HEK293 (cell line): ENCODE data around the gene ATP8A2.

Experiments
- CTCF ChIA-PET: fragments of 350-600 bp; formaldehyde crosslinking; extraction: SDS; loops from one replicate; lab custom pipeline; 2021; ENCODE audit warnings: antibody characterized with exemption; lab: Yijun Ruan, JAX
- POLR2A ChIA-PET: fragments of 300-600 bp; formaldehyde crosslinking; extraction: SDS; loops from one replicate; lab custom pipeline; 2020; ENCODE audit warnings: antibody characterized with exemption, inconsistent platforms; lab: Yijun Ruan, JAX
- H3K27ac ChIP-seq: fragments of 200-500 bp; sonication (Bioruptor generic); 2 replicates; pipeline ENCODE4 v1.5.1; 2014; ENCODE audit warnings: low read depth, low read length, control low read depth, inconsistent platforms; ENCODE audit errors: extremely low read depth
- H3K36me3 ChIP-seq, 2 experiments: fragments of 200-500 bp in 1 of 2; sonication (Bioruptor generic) in 1 of 2; 1 replicate in 1 of 2; 2 replicates in 1 of 2; pipeline ENCODE4 v1.5.1; 2014 to 2017; ENCODE audit warnings: inconsistent platforms in 2 of 2, low read length in 2 of 2; ENCODE audit not compliant: control insufficient read depth in 2 of 2, insufficient read depth in 1 of 2
- H3K4me1 ChIP-seq: fragments of 200-500 bp; sonication (Bioruptor generic); 2 replicates; pipeline ENCODE4 v1.5.1; 2014; ENCODE audit warnings: mild to moderate bottlenecking, low read length, inconsistent platforms; ENCODE audit not compliant: control insufficient read depth, insufficient read depth
- H3K4me3 ChIP-seq: 2 replicates; pipeline ENCODE4 v1.5.1; 2011; ENCODE audit warnings: low read depth, mild to moderate bottlenecking, control low read depth, low read length, moderate library complexity
- H3K9me3 ChIP-seq: fragments of 200-500 bp; sonication (Bioruptor generic); 2 replicates; pipeline ENCODE4 v1.5.1; 2014; ENCODE audit warnings: low read depth, low read length, inconsistent platforms; ENCODE audit not compliant: control insufficient read depth, insufficient read depth
- KLF16 ChIP-seq: fragments of 450-650 bp; formaldehyde crosslinking; IDR thresholded peaks from 2 replicates; pipeline ENCODE4 v1.5.1; 2017; ENCODE audit warnings: missing biosample characterization, missing genetic modification characterization
- KLF9 ChIP-seq: fragments of 450-650 bp; formaldehyde crosslinking; IDR thresholded peaks from 2 replicates; pipeline ENCODE4 v1.5.1; 2016; ENCODE audit warnings: missing biosample characterization, missing genetic modification characterization, low read depth
- YY1 ChIP-seq: fragments of 450-650 bp; formaldehyde crosslinking; IDR thresholded peaks from 2 replicates; pipeline ENCODE4 v1.5.1; 2018; ENCODE audit warnings: missing biosample characterization, missing genetic modification characterization
- ZBTB17 ChIP-seq: fragments of 450-650 bp; formaldehyde crosslinking; IDR thresholded peaks from 2 replicates; pipeline ENCODE4 v1.5.1; 2016; ENCODE audit warnings: missing biosample characterization, missing genetic modification characterization
- ZBTB20 ChIP-seq: fragments of 450-650 bp; formaldehyde crosslinking; IDR thresholded peaks from 2 replicates; pipeline ENCODE4 v1.5.1; 2016; ENCODE audit warnings: missing biosample characterization, missing genetic modification characterization
- ZBTB21 ChIP-seq: fragments of 450-650 bp; formaldehyde crosslinking; IDR thresholded peaks from 2 replicates; pipeline ENCODE4 v1.5.1; 2017; ENCODE audit warnings: missing biosample characterization, missing genetic modification characterization
- ZEB2 ChIP-seq: fragments of 450-650 bp; formaldehyde crosslinking; IDR thresholded peaks from 2 replicates; pipeline ENCODE4 v1.5.1; 2016; ENCODE audit warnings: missing biosample characterization, missing genetic modification characterization
- ZFP37 ChIP-seq: fragments of 450-650 bp; formaldehyde crosslinking; IDR thresholded peaks from 2 replicates; pipeline ENCODE4 v1.5.1; 2016; ENCODE audit warnings: missing biosample characterization, missing genetic modification characterization
- ZNF157 ChIP-seq: fragments of 450-650 bp; formaldehyde crosslinking; IDR thresholded peaks from 2 replicates; pipeline ENCODE4 v1.5.1; 2016; ENCODE audit warnings: missing biosample characterization, missing genetic modification characterization
- ZNF341 ChIP-seq: fragments of 450-650 bp; formaldehyde crosslinking; IDR thresholded peaks from 2 replicates; pipeline ENCODE4; 2016; ENCODE audit warnings: low read depth, missing biosample characterization, missing genetic modification characterization
- ZNF473 ChIP-seq: fragments of 450-650 bp; formaldehyde crosslinking; IDR thresholded peaks from 2 replicates; pipeline ENCODE4 v1.5.1; 2017; ENCODE audit warnings: missing biosample characterization, missing genetic modification characterization
- ZNF529 ChIP-seq: fragments of 450-650 bp; formaldehyde crosslinking; IDR thresholded peaks from 2 replicates; pipeline ENCODE4 v1.5.1; 2017; ENCODE audit warnings: missing genetic modification characterization, missing biosample characterization; ENCODE audit not compliant: insufficient replicate concordance
- ZNF621 ChIP-seq: fragments of 450-650 bp; formaldehyde crosslinking; IDR thresholded peaks from 2 replicates; pipeline ENCODE4 v1.5.1; 2017; ENCODE audit warnings: missing biosample characterization, missing genetic modification characterization
- ZNF623 ChIP-seq: fragments of 450-650 bp; formaldehyde crosslinking; IDR thresholded peaks from 2 replicates; pipeline ENCODE4 v1.5.1; 2016; ENCODE audit warnings: missing biosample characterization, missing genetic modification characterization
- ZNF660 ChIP-seq: fragments of 450-650 bp; IDR thresholded peaks from 2 replicates; pipeline ENCODE4 v1.5.1; 2018; ENCODE audit warnings: missing biosample characterization, mild to moderate bottlenecking, missing genetic modification characterization
- ZSCAN23 ChIP-seq: fragments of 450-650 bp; formaldehyde crosslinking; IDR thresholded peaks from 2 replicates; pipeline ENCODE4 v1.5.1; 2016; ENCODE audit warnings: missing biosample characterization, missing genetic modification characterization
- ZXDB ChIP-seq: fragments of 450-650 bp; formaldehyde crosslinking; IDR thresholded peaks from 2 replicates; pipeline ENCODE4 v1.5.1; 2016; ENCODE audit warnings: missing biosample characterization, missing genetic modification characterization
- TF ChIP-seq, protein P1 (sequence below): fragments of 450-650 bp; formaldehyde crosslinking; IDR thresholded peaks from 2 replicates; pipeline ENCODE4 v1.5.1; 2017; ENCODE audit warnings: missing biosample characterization, missing genetic modification characterization
- TF ChIP-seq, protein P2 (sequence below): fragments of 450-650 bp; formaldehyde crosslinking; IDR thresholded peaks from 2 replicates; pipeline ENCODE4 v1.5.1; 2016; ENCODE audit warnings: missing biosample characterization, missing genetic modification characterization

Gene ATP8A2

DNA sequence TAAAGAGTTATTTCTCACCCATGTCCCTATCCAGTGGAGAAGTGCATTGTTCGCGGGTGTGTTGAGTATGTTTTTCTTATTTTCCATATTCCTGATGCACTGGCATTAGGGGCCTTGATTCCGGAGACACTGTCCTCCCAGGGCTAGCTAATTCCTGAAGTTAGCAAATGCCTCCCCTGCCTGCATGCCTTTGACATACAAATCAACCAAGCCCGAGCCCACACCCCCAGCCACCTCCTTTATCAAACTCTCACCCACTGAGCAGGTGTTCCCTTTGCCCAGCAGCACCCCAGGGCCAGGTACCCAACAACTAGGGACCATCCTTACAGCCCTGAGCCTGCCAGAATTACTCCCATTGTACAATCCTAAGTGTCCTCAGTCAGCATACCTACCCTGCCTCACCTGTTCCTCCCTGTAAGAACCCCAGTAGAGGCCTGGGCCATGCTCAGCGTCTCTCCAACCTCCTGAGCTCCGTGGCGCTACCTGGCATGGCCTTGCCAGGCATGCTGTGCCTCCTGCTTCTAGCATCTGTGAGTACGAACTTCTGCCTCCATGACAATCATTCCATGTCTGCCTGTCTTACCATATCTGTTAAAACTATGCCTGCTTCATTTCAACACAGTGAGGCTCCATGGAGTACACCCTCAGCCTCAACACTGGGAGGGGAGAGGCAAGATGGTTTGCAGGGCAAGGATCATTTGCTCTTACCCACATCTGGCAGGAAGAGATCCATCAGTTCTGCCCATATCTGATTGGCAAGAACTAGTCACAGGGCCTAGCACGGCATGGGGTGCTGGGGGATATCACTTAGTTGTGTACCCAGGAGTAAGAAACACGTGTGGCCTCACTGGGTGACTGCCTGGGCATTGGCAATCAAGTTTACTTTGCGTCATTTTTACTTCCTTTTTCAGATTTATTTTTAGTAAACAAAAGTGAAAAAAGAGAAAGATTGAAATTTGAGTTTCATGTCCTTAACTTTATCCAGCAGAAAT lies 476.2 kb downstream of the ATP8A2 start:
- POLR2A ChIA-PET = no interaction called here
- Histone ChIP-seq H3K9me3 (no peaks in the 10 kb centered on the region), H3K27ac (no peak overlapping the region)
- CTCF ChIA-PET = no interaction called here
- TF ChIP-seq ZEB2 (tag by site-specific recombination) (no peak), ZSCAN23 (tag by site-specific recombination) (no peak), ZNF529 (tag by site-specific recombination) (no peak), ZNF660 (tag by site-specific recombination) (no peak), ZNF473 (tag by site-specific recombination) (no peak), KLF9 (tag by site-specific recombination) (no peak), ZNF157 (tag by site-specific recombination) (no peak), ZNF341 (tag by site-specific recombination) (no peak), ZBTB17 (no peak), YY1 (tag by site-specific recombination) (no peak), ZNF623 (tag by site-specific recombination) (no peak), KLF16 (tag by site-specific recombination) (no peak), ZNF621 (tag by site-specific recombination) (no peak), ZXDB (tag by site-specific recombination) (no peak), ZBTB20 (tag by site-specific recombination) (no peak), ZBTB21 (tag by site-specific recombination) (no peak), ZFP37 (no peak)
- TF ChIP-seq, protein P1, sequence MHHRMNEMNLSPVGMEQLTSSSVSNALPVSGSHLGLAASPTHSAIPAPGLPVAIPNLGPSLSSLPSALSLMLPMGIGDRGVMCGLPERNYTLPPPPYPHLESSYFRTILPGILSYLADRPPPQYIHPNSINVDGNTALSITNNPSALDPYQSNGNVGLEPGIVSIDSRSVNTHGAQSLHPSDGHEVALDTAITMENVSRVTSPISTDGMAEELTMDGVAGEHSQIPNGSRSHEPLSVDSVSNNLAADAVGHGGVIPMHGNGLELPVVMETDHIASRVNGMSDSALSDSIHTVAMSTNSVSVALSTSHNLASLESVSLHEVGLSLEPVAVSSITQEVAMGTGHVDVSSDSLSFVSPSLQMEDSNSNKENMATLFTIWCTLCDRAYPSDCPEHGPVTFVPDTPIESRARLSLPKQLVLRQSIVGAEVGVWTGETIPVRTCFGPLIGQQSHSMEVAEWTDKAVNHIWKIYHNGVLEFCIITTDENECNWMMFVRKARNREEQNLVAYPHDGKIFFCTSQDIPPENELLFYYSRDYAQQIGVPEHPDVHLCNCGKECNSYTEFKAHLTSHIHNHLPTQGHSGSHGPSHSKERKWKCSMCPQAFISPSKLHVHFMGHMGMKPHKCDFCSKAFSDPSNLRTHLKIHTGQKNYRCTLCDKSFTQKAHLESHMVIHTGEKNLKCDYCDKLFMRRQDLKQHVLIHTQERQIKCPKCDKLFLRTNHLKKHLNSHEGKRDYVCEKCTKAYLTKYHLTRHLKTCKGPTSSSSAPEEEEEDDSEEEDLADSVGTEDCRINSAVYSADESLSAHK = no peak
- TF ChIP-seq, protein P2, sequence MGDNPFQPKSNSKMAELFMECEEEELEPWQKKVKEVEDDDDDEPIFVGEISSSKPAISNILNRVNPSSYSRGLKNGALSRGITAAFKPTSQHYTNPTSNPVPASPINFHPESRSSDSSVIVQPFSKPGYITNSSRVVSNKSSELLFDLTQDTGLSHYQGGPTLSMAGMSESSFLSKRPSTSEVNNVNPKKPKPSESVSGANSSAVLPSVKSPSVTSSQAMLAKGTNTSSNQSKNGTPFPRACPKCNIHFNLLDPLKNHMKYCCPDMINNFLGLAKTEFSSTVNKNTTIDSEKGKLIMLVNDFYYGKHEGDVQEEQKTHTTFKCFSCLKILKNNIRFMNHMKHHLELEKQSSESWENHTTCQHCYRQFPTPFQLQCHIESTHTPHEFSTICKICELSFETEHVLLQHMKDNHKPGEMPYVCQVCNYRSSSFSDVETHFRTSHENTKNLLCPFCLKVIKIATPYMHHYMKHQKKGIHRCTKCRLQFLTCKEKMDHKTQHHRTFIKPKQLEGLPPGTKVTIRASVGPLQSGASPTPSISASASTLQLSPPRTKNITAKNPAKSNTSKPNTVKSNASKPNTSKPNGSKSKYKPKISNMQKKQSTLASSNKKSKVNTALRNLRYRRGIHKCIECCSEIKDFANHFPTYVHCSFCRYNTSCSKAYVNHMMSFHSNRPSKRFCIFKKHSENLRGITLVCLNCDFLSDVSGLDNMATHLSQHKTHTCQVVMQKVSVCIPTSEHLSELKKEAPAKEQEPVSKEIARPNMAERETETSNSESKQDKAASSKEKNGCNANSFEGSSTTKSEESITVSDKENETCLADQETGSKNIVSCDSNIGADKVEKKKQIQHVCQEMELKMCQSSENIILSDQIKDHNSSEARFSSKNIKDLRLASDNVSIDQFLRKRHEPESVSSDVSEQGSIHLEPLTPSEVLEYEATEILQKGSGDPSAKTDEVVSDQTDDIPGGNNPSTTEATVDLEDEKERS (tag by site-specific recombination) = no peak
- TF ChIP-seq, all 188 proteins: peak for 0
- no peaks in the 10 kb centered on the region for H3K4me1 ChIP-seq
- H3K36me3 ChIP-seq = no peaks in the 10 kb centered on the region
- H3K4me3 ChIP-seq = no peak overlapping the region
